ENCODE data around the gene RAB19.

The RAB19 gene

DNA sequence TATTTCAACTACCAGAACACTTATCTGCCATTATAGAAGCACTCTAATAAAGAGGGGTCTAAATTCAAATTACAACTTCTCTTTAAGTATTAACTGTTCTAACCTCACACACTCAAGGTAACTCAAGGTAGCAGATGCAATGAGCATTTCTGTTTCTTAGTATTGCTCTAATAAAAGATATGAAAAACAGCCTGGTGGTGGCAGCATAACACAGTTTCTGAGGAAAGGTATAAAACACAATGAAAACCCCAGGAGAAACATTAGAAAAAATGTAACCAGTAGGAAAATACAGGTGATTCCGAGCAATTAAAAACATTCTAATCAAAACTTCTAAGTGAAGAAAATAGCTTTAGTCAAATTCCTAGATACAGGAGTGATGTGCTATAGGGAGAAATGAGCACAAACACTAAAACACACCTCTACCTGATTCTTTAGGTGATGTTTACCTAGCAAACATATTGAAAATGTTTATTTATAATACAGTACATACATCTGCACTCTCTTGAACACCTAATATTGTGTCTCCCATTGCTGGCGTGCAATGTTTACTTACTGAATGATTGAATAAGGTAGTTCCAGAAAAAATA, 72.0 kb downstream of the RAB19 start:
- no peaks in the 10 kb centered on the region for H3K9me3 ChIP-seq (ENCODE audit: control insufficient read depth in 5 of 5, low read length in 5 of 5)
- H3K27me3 ChIP-seq (ENCODE audit: control insufficient read depth in 5 of 5, insufficient read depth in 4 of 5, low read length in 5 of 5) = no peaks in the 10 kb centered on the region
- H3K9ac ChIP-seq (ENCODE audit: low read length in 5 of 5) = no peak overlapping the region
- H3K4me3 ChIP-seq (ENCODE audit: low read depth in 1 of 5, low read length in 5 of 5) = no peak overlapping the region
- no peak overlapping the region for H3K27ac ChIP-seq (ENCODE audit: low read depth, low read length)
- H3K4me1 ChIP-seq (ENCODE audit: control insufficient read depth in 5 of 5, insufficient read depth in 5 of 5, low read length in 5 of 5) = peaks cover 2 to 27% (median 22%) of the 10 kb centered on the region in 5 donors
- peaks cover 0 to 11% (median 3%) of the 10 kb centered on the region in 5 donors for H3K36me3 ChIP-seq (ENCODE audit: control insufficient read depth in 5 of 5, insufficient read depth in 5 of 5, low read length in 5 of 5)

DNA sequence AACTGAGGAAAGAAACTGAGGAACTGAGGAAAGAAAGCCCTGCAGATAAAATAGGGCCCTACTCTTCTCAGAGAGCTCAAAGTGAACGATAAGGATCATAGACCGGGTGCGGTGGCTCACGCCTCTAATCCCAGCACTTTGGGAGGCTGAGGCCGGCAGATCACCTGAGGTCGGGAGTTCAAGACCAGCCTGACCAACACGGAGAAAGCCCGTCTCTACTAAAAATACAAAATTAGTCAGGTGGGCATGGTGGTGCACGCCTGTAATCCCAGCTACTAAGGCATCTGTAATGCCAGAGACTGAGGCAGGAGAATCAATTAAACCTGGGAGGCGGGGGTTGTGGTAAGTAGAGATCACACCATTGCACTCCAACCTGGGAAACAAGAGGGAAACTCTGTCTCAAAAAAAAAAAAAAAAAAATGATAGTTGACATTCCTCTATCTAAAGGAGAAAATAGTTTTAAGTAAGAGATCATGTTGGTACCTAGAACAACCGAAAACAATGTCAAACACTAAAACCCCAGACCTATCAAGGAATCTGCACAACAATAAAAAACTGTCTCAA, 72.9 kb downstream of the RAB19 start:
- H3K9ac ChIP-seq (ENCODE audit: low read length in 5 of 5) = peak overlapping the region in 2 of 5 donors; percentile 11 to 35
- no peaks in the 10 kb centered on the region for H3K27me3 ChIP-seq (ENCODE audit: control insufficient read depth in 5 of 5, insufficient read depth in 4 of 5, low read length in 5 of 5)
- peaks cover 0 to 3% (median 0%) of the 10 kb centered on the region in 5 donors for H3K36me3 ChIP-seq (ENCODE audit: control insufficient read depth in 5 of 5, insufficient read depth in 5 of 5, low read length in 5 of 5)
- no peak overlapping the region for H3K27ac ChIP-seq (ENCODE audit: low read depth, low read length)
- peaks cover 2 to 27% (median 22%) of the 10 kb centered on the region in 5 donors for H3K4me1 ChIP-seq (ENCODE audit: control insufficient read depth in 5 of 5, insufficient read depth in 5 of 5, low read length in 5 of 5)
- H3K4me3 ChIP-seq (ENCODE audit: low read depth in 1 of 5, low read length in 5 of 5) = no peak overlapping the region
- no peaks in the 10 kb centered on the region for H3K9me3 ChIP-seq (ENCODE audit: control insufficient read depth in 5 of 5, low read length in 5 of 5)
